ENCODE results near the gene TRPV3. TPM values are rescaled to one million over a fixed set of nuclear protein-coding genes. Genes with fewer than 3 reads are reported as not detected.

TRPV3 gene
- total and polyA plus RNA-seq, 4 donors: 0.04 to 0.38 (median 0.26) TPM

DNA sequence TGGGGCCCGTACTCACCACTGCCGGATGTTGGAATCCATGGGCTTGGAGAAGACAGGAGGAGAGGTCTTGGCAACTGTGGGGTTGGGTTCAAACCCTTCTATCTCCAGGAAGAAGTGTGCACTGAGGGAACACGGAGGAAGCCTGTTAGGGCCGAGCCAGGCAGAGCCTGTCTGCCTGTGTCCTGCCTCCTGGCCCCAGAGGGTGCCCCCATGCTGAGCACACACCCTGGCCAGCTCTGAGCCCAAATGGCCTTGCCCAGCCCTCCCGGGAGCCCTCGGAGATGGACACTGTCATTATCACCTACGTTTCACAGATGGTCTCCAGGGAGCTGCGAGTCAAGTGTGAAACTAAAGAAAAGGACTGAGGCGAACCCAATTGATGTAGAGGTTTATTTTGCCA, 12.5 kb downstream of the TRPV3 start:
- Histone ChIP-seq H3K9ac (ENCODE audit: low read depth in 1 of 2, low read length in 2 of 2) (no peak overlapping the region), H3K36me3 (ENCODE audit: control insufficient read depth in 4 of 4, insufficient read depth in 3 of 4, low read depth in 1 of 4, low read length in 3 of 4) (no peaks in the 10 kb centered on the region), H3K4me1 (ENCODE audit: control insufficient read depth in 4 of 4, insufficient read depth in 4 of 4, low read length in 3 of 4) (no peaks in the 10 kb centered on the region), H3K9me3 (ENCODE audit: control insufficient read depth in 4 of 4, low read length in 3 of 4) (no peaks in the 10 kb centered on the region), H3K27me3 (ENCODE audit: control insufficient read depth in 4 of 4, insufficient read depth in 4 of 4, low read length in 3 of 4) (no peaks in the 10 kb centered on the region), H3K27ac (ENCODE audit: low read depth in 1 of 2, low read length in 2 of 2) (no peak overlapping the region), H3K4me3 (ENCODE audit: low read depth in 1 of 3, low read length in 3 of 3) (no peak overlapping the region)
- TF ChIP-seq FOXA1 (IDR thresholded peaks at IDR 0.05): no peak
- TF ChIP-seq FOXA2 (IDR thresholded peaks at IDR 0.05): no peak
- no peak for TF ChIP-seq JUND (IDR thresholded peaks at IDR 0.05)
- TF ChIP-seq GABPA (IDR thresholded peaks at IDR 0.05 in 1 of 2, conservative IDR thresholded peaks at IDR 0.05 in 1 of 2): no peak
- DNase-seq (ENCODE audit: low spot score): no peak
- 77% methylated on average over 9 of the region's 9 CpGs for WGBS

DNA sequence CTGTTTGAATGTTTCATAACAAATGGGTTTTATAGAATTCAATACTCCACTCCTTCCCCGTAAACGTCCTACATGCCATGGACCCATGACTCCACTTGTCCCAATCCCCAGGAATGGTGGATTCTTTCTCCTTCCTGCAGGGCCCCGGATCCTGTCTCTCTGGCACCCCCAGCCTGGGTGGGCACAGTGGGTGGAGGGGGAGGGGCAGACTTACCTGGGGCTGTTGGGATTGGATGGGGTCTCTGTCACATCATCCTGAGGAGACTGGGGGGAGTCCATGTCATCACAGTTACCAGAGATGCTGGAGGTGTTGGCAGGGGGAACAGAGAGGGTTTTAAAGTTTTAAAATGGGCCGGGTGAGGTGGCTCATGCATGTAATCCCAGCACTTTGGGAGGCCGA, 13.2 kb downstream of the TRPV3 start:
- no peak overlapping the region for H3K27ac ChIP-seq (ENCODE audit: low read depth in 1 of 2, low read length in 2 of 2)
- H3K27me3 ChIP-seq (ENCODE audit: control insufficient read depth in 4 of 4, insufficient read depth in 4 of 4, low read length in 3 of 4): no peaks in the 10 kb centered on the region
- no peak overlapping the region for H3K9ac ChIP-seq (ENCODE audit: low read depth in 1 of 2, low read length in 2 of 2)
- no peak for DNase-seq (ENCODE audit: low spot score)
- TF ChIP-seq, protein P1, sequence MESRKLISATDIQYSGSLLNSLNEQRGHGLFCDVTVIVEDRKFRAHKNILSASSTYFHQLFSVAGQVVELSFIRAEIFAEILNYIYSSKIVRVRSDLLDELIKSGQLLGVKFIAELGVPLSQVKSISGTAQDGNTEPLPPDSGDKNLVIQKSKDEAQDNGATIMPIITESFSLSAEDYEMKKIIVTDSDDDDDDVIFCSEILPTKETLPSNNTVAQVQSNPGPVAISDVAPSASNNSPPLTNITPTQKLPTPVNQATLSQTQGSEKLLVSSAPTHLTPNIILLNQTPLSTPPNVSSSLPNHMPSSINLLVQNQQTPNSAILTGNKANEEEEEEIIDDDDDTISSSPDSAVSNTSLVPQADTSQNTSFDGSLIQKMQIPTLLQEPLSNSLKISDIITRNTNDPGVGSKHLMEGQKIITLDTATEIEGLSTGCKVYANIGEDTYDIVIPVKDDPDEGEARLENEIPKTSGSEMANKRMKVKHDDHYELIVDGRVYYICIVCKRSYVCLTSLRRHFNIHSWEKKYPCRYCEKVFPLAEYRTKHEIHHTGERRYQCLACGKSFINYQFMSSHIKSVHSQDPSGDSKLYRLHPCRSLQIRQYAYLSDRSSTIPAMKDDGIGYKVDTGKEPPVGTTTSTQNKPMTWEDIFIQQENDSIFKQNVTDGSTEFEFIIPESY (IDR thresholded peaks at IDR 0.05): no peak
- TF ChIP-seq TAF1 (conservative IDR thresholded peaks at IDR 0.05): no peak
- H3K4me1 ChIP-seq (ENCODE audit: control insufficient read depth in 4 of 4, insufficient read depth in 4 of 4, low read length in 3 of 4): no peaks in the 10 kb centered on the region
- H3K36me3 ChIP-seq (ENCODE audit: control insufficient read depth in 4 of 4, insufficient read depth in 3 of 4, low read depth in 1 of 4, low read length in 3 of 4): no peaks in the 10 kb centered on the region
- WGBS: 91% methylated on average over 5 of the region's 5 CpGs
- H3K9me3 ChIP-seq (ENCODE audit: control insufficient read depth in 4 of 4, low read length in 3 of 4): no peaks in the 10 kb centered on the region
- H3K4me3 ChIP-seq (ENCODE audit: low read depth in 1 of 3, low read length in 3 of 3): no peak overlapping the region

DNA sequence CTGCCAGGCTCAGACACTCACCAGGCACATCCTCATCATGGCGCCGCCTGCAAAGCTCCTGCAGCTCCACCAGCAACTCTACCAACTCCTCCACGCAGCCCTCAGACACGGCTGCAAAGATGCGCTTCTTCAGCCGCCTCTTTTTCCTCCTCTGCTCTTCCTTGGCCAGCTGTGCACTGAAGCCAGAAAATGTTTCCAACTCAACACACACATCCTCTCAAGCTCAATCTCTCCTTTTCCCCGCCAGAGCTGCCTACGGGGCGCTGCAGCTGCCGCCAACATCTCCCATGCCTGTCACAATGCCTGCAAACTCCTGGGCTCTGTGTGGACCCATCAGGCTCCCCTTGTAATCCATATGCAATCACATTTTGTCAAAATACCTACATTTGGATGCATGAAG, 14.2 kb downstream of the TRPV3 start:
- 88% methylated on average over 10 of the region's 10 CpGs for WGBS
- no peaks in the 10 kb centered on the region for H3K36me3 ChIP-seq (ENCODE audit: control insufficient read depth in 4 of 4, insufficient read depth in 3 of 4, low read depth in 1 of 4, low read length in 3 of 4)
- no peak for DNase-seq (ENCODE audit: low spot score)
- TF ChIP-seq RXRA (IDR thresholded peaks at IDR 0.05): no peak
- no peak for TF ChIP-seq RAD21 (IDR thresholded peaks at IDR 0.05)
- no peaks in the 10 kb centered on the region for H3K9me3 ChIP-seq (ENCODE audit: control insufficient read depth in 4 of 4, low read length in 3 of 4)
- no peaks in the 10 kb centered on the region for H3K4me1 ChIP-seq (ENCODE audit: control insufficient read depth in 4 of 4, insufficient read depth in 4 of 4, low read length in 3 of 4)
- H3K27me3 ChIP-seq (ENCODE audit: control insufficient read depth in 4 of 4, insufficient read depth in 4 of 4, low read length in 3 of 4): no peaks in the 10 kb centered on the region
- H3K27ac ChIP-seq (ENCODE audit: low read depth in 1 of 2, low read length in 2 of 2): no peak overlapping the region
- H3K9ac ChIP-seq (ENCODE audit: low read depth in 1 of 2, low read length in 2 of 2): no peak overlapping the region
- H3K4me3 ChIP-seq (ENCODE audit: low read depth in 1 of 3, low read length in 3 of 3): no peak overlapping the region

DNA sequence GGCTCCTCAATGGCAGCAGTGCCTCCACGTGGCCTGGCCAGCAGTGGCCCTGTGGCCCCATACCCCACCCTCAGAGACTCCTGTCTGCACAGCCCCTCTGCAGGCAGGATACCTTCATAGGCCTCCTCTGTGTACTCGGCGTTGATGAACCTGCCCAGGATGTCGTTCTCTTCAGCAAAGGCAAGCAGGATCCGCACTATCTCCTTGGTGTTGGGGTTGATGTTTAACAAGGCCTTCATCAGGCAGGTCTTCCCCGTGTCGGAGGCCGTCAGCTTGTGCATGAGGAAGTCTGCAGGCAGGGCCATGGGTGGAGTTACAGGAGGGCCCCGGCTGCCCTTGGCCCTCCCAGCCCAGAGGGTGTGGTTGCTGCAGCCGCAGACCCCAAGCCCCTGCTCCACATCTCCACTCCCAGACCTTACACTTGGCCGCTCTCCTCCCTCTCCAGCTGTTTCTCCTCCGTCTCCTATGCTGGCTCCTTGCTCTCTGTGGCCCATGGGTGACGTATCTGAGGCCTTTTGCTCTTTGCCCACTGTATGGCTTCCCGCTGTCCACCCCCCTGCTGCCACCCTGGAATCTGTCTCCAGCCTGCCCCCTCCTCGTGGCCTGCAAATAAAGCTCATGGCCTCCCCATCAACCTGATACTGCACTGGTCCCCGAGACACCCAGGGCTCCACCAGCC, 15.1 kb downstream of the TRPV3 start:
- H3K9ac ChIP-seq (ENCODE audit: low read depth in 1 of 2, low read length in 2 of 2): no peak overlapping the region
- H3K27me3 ChIP-seq (ENCODE audit: control insufficient read depth in 4 of 4, insufficient read depth in 4 of 4, low read length in 3 of 4): no peaks in the 10 kb centered on the region
- no peaks in the 10 kb centered on the region for H3K9me3 ChIP-seq (ENCODE audit: control insufficient read depth in 4 of 4, low read length in 3 of 4)
- 83% methylated on average over 16 of the region's 16 CpGs for WGBS
- TF ChIP-seq FOXA2 (IDR thresholded peaks at IDR 0.05) (no peak), JUND (IDR thresholded peaks at IDR 0.05) (no peak), EGR1 (IDR thresholded peaks at IDR 0.05; ENCODE audit: low read depth in 2 of 2) (no peak), SP1 (IDR thresholded peaks at IDR 0.05) (no peak), RAD21 (IDR thresholded peaks at IDR 0.05) (no peak), RXRA (IDR thresholded peaks at IDR 0.05) (no peak), TAF1 (conservative IDR thresholded peaks at IDR 0.05) (no peak)
- TF ChIP-seq, protein P2, sequence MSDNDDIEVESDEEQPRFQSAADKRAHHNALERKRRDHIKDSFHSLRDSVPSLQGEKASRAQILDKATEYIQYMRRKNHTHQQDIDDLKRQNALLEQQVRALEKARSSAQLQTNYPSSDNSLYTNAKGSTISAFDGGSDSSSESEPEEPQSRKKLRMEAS (IDR thresholded peaks at IDR 0.05): no peak
- TF ChIP-seq, protein P3, sequence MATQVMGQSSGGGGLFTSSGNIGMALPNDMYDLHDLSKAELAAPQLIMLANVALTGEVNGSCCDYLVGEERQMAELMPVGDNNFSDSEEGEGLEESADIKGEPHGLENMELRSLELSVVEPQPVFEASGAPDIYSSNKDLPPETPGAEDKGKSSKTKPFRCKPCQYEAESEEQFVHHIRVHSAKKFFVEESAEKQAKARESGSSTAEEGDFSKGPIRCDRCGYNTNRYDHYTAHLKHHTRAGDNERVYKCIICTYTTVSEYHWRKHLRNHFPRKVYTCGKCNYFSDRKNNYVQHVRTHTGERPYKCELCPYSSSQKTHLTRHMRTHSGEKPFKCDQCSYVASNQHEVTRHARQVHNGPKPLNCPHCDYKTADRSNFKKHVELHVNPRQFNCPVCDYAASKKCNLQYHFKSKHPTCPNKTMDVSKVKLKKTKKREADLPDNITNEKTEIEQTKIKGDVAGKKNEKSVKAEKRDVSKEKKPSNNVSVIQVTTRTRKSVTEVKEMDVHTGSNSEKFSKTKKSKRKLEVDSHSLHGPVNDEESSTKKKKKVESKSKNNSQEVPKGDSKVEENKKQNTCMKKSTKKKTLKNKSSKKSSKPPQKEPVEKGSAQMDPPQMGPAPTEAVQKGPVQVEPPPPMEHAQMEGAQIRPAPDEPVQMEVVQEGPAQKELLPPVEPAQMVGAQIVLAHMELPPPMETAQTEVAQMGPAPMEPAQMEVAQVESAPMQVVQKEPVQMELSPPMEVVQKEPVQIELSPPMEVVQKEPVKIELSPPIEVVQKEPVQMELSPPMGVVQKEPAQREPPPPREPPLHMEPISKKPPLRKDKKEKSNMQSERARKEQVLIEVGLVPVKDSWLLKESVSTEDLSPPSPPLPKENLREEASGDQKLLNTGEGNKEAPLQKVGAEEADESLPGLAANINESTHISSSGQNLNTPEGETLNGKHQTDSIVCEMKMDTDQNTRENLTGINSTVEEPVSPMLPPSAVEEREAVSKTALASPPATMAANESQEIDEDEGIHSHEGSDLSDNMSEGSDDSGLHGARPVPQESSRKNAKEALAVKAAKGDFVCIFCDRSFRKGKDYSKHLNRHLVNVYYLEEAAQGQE (IDR thresholded peaks at IDR 0.05): no peak
- TF ChIP-seq, protein P4, sequence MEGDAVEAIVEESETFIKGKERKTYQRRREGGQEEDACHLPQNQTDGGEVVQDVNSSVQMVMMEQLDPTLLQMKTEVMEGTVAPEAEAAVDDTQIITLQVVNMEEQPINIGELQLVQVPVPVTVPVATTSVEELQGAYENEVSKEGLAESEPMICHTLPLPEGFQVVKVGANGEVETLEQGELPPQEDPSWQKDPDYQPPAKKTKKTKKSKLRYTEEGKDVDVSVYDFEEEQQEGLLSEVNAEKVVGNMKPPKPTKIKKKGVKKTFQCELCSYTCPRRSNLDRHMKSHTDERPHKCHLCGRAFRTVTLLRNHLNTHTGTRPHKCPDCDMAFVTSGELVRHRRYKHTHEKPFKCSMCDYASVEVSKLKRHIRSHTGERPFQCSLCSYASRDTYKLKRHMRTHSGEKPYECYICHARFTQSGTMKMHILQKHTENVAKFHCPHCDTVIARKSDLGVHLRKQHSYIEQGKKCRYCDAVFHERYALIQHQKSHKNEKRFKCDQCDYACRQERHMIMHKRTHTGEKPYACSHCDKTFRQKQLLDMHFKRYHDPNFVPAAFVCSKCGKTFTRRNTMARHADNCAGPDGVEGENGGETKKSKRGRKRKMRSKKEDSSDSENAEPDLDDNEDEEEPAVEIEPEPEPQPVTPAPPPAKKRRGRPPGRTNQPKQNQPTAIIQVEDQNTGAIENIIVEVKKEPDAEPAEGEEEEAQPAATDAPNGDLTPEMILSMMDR (IDR thresholded peaks at IDR 0.05; ENCODE audit: low read depth, low read length, missing input control): no peak
- DNase-seq (ENCODE audit: low spot score): no peak
- no peaks in the 10 kb centered on the region for H3K4me1 ChIP-seq (ENCODE audit: control insufficient read depth in 4 of 4, insufficient read depth in 4 of 4, low read length in 3 of 4)
- H3K4me3 ChIP-seq (ENCODE audit: low read depth in 1 of 3, low read length in 3 of 3): no peak overlapping the region
- H3K27ac ChIP-seq (ENCODE audit: low read depth in 1 of 2, low read length in 2 of 2): no peak overlapping the region
- no peaks in the 10 kb centered on the region for H3K36me3 ChIP-seq (ENCODE audit: control insufficient read depth in 4 of 4, insufficient read depth in 3 of 4, low read depth in 1 of 4, low read length in 3 of 4)
